Smooth muscle cell (in vitro differentiated cells): ENCODE data around the gene STK32A. TPM values are rescaled to one million over a fixed set of nuclear protein-coding genes. Genes with fewer than 3 reads are reported as not detected.

ENCODE experiments used
- DNase-seq: peaks from one replicate; lab custom pipeline; 2025; ENCODE audit not compliant: unreplicated experiment; lab: John Stamatoyannopoulos, UW
- H2AFZ ChIP-seq: fragments of 200-600 bp; sonication (generic); 2 replicates; pipeline ENCODE4 v1.6.0; 2016; ENCODE audit warnings: antibody characterized with exemption, low read depth, mild to moderate bottlenecking
- H3F3A ChIP-seq: fragments of 200-600 bp; sonication (generic); 2 replicates; pipeline ENCODE4 v1.6.0; 2017; ENCODE audit warnings: antibody characterized with exemption, low read depth
- H3K27ac ChIP-seq: fragments of 200-600 bp; sonication (generic); 2 replicates; pipeline ENCODE4 v1.5.1; 2016; ENCODE audit warnings: low read depth, mild to moderate bottlenecking
- H3K27me3 ChIP-seq: fragments of 200-600 bp; sonication (generic); 2 replicates; pipeline ENCODE4 v1.6.1; 2016; ENCODE audit warnings: low read depth, mild to moderate bottlenecking
- H3K36me3 ChIP-seq: fragments of 200-600 bp; sonication (generic); 2 replicates; pipeline ENCODE4 v1.5.1; 2016; ENCODE audit warnings: low read depth
- H3K4me1 ChIP-seq: fragments of 200-600 bp; sonication (generic); 2 replicates; pipeline ENCODE4 v1.5.1; 2016; ENCODE audit warnings: low read depth
- H3K4me2 ChIP-seq: fragments of 200-600 bp; sonication (generic); 2 replicates; pipeline ENCODE4 v1.6.0; 2016; ENCODE audit warnings: mild to moderate bottlenecking
- H3K4me3 ChIP-seq: fragments of 200-600 bp; sonication (generic); 2 replicates; pipeline ENCODE4 v1.5.1; 2016; ENCODE audit warnings: mild to moderate bottlenecking
- H3K79me2 ChIP-seq: fragments of 200-600 bp; sonication (generic); 2 replicates; pipeline ENCODE4 v1.6.0; 2016; ENCODE audit warnings: low read depth, mild to moderate bottlenecking
- H3K9ac ChIP-seq: fragments of 200-600 bp; sonication (generic); 2 replicates; pipeline ENCODE4 v1.6.0; 2016; ENCODE audit warnings: low read depth
- H3K9me3 ChIP-seq: fragments of 200-600 bp; sonication (generic); replicated peaks from 2 replicates; pipeline ENCODE4 v1.5.1; 2016; ENCODE audit warnings: low read depth
- H4K20me1 ChIP-seq: fragments of 200-600 bp; sonication (generic); 2 replicates; pipeline ENCODE4 v1.6.0; 2016; ENCODE audit warnings: low read depth
- CTCF ChIP-seq: fragments of 200-600 bp; sonication (generic); IDR thresholded peaks from 2 replicates; pipeline ENCODE4 v1.5.1; 2017; ENCODE audit warnings: borderline replicate concordance, mild to moderate bottlenecking, antibody characterized with exemption; ENCODE audit not compliant: insufficient read depth, poor library complexity, severe bottlenecking
- WGBS: methylation state at CpG from one replicate; pipeline ENCODE4 v1.1.7; 2016; ENCODE audit warnings: low lambda C conversion rate; 5-methylcytosine and 5-hydroxymethylcytosine counted together
- polyA plus RNA-seq: library from polyadenylated mRNA; unstranded; fragments of >200 nt; fragmentation: Nextera tagmentation; extraction: Ambion mirVana; gene quantifications from 2 replicates; pipeline ENCODE4 v1.2.1, GENCODE V29; 2016
- total RNA-seq: library from RNA; depleted of rRNA; stranded (reverse); fragments of >200 nt; gene quantifications from 2 replicates; pipeline ENCODE4 v1.2.3, GENCODE V29; 2014

STK32A gene
- total and polyA plus RNA-seq, 2 experiments from 2014 or later: 0.21 to 1.1 TPM

GRCh38 chr5:147432323-147432722 is 197.5 kb downstream of the STK32A start:
- H3F3A ChIP-seq: peaks cover 33% of the 10 kb centered on the region
- 3% methylated on average over 4 of the region's 4 CpGs for WGBS
- H3K4me2 ChIP-seq: peak overlapping the region; percentile 55
- no peaks in the 10 kb centered on the region for H3K36me3 ChIP-seq
- peaks cover 78% of the 10 kb centered on the region for H3K79me2 ChIP-seq
- H2AFZ ChIP-seq: no peak overlapping the region
- DNase-seq: no peak
- H3K27me3 ChIP-seq: no peaks in the 10 kb centered on the region
- H3K9me3 ChIP-seq: no peaks in the 10 kb centered on the region
- peaks cover 65% of the 10 kb centered on the region for H3K4me1 ChIP-seq
- no peak for TF ChIP-seq CTCF
- H3K4me3 ChIP-seq: no peak overlapping the region
- H3K27ac ChIP-seq: peak overlapping the region; percentile 60
- peaks cover 67% of the 10 kb centered on the region for H4K20me1 ChIP-seq
- no peak overlapping the region for H3K9ac ChIP-seq

- Histone ChIP-seq H3K36me3 (no peaks in the 10 kb centered on the region), H3K9me3 (no peaks in the 10 kb centered on the region), H3K27me3 (no peaks in the 10 kb centered on the region), H3K27ac (no peak overlapping the region), H2AFZ (no peak overlapping the region), H4K20me1 (peaks cover 55% of the 10 kb centered on the region), H3K4me1 (peaks cover 82% of the 10 kb centered on the region), H3K9ac (no peak overlapping the region), H3K79me2 (peaks cover 71% of the 10 kb centered on the region), H3K4me2 (no peak overlapping the region), H3F3A (peaks cover 33% of the 10 kb centered on the region), H3K4me3 (no peak overlapping the region)
- WGBS: 70% methylated on average over 3 of the region's 3 CpGs
- DNase-seq: no peak
- no peak for TF ChIP-seq CTCF
Measured at GRCh38 chr5:147434049-147434448, 199.2 kb downstream of the STK32A start.

- whole genome bisulfite sequencing: 81% methylated on average over 3 of the region's 3 CpGs
- no peak for DNase-seq
- no peak overlapping the region for H3K9ac ChIP-seq
- H3K27me3 ChIP-seq: no peaks in the 10 kb centered on the region
- H3K4me2 ChIP-seq: peak overlapping the region; percentile 57
- no peak overlapping the region for H3K4me3 ChIP-seq
- peaks cover 88% of the 10 kb centered on the region for H3K4me1 ChIP-seq
- no peaks in the 10 kb centered on the region for H3K9me3 ChIP-seq
- peaks cover 25% of the 10 kb centered on the region for H3F3A ChIP-seq
- TF ChIP-seq CTCF: no peak
- no peak overlapping the region for H2AFZ ChIP-seq
- H3K36me3 ChIP-seq: no peaks in the 10 kb centered on the region
- peak overlapping the region; percentile 82 for H3K27ac ChIP-seq
- peaks cover 43% of the 10 kb centered on the region for H4K20me1 ChIP-seq
- peaks cover 70% of the 10 kb centered on the region for H3K79me2 ChIP-seq
Measured at GRCh38 chr5:147436596-147436995, 201.8 kb downstream of the STK32A start.

- no peak for TF ChIP-seq CTCF
- Histone ChIP-seq H4K20me1 (peaks cover 37% of the 10 kb centered on the region), H3K9ac (no peak overlapping the region), H3K27ac (peak overlapping the region; percentile 82), H3K36me3 (no peaks in the 10 kb centered on the region), H2AFZ (no peak overlapping the region), H3K27me3 (no peaks in the 10 kb centered on the region), H3K4me2 (peak overlapping the region; percentile 57), H3F3A (peaks cover 19% of the 10 kb centered on the region), H3K4me3 (no peak overlapping the region), H3K4me1 (peaks cover 88% of the 10 kb centered on the region), H3K9me3 (no peaks in the 10 kb centered on the region), H3K79me2 (peaks cover 76% of the 10 kb centered on the region)
- WGBS: 47% methylated on average over 6 of the region's 6 CpGs
- DNase-seq: no peak
Measured at GRCh38 chr5:147437161-147437596, 202.4 kb downstream of the STK32A start.
